ENCODE results near the gene CREBBP.

CREBBP gene

DNA sequence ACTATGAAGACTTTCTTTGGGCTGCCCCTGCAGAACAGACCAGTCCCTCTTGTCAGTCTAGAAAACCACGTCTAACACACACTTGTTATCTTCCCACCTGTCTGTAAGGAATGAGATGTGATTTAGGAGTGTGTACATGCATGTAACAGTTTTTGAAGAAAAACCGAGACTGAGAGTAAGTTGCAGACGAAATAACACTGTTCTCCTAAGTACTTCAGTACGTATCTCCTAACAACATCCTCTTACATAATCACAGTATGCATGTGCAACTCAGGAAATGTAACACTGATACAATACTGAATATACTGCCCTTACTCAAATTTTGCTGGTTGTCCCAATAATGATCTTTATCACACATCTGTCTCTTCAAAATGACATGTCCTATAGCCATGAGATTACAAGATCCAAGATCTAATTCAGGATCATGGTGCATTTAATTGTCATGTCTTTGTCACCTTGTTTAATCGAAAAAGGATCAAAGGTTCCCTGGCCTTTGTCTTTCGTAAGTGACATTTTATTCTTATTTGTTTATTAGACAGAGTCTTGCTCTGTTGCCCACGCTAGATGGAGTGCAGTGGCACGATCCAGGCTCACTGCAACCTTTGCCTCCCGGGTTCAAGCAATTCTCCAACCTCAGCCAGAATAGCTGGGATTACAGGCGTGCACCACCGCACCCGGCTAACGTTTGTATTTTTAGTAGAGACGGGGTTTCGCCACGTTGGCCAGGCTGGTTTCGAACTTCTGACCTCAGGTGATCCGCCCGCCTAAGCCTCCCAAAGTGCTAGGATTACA is 25.6 kb downstream of the CREBBP start:
- no peak for DNase-seq

DNA sequence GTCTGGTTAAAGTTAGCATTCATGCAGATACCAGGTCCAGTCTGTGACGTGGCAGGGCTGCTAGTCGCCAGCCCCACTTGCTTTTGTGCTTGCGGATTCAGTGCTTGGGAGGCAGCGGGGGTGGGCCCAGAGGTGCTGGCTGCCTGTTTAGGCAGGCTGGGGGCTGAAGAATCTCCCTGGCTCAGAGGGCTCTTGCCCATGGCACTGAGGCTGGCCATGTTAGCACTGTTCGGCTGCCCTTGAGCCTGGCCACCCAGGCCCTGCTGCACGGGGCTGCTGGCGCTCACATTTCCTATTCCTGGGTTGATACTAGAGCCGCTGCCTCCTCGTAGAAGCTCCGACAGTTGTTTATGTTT is 30.0 kb downstream of the CREBBP start:
- no peak for DNase-seq

DNA sequence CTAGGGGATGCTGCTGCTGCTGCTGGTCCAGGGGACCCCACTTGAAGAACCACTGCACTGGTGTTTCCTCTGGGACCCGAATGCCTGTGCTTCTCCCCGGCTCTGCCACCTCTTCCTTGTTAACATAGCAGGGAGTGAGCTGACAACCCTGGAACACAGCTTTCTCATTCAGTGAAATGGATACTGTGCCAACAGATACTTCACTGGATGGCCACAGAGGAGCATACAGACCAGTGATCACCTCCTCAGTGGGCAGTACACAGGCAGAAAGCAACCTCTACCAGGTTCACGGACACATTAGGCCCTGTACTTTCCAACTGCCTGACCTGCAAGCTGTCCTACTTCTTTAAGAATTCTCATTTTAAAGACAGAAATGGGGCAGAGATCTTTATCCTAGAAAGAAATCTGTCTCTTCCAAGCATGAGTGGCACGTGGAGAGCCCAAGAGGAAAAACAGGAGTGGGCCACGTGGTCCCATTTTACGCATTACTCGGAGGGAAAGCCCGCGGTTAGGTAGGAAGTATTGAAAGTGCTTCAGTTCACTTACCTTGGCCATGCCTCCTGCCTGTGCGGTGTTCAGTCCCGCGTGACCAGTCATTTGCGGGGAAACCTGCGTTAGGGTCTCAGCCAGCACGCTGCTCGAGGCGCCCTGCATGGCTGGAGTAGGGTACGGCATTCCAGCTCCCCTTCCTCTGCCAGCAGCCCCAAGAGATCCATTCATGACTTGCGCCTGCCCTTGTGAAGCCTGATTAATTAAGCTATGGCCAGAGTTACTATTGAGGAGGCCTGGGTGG is 30.6 kb downstream of the CREBBP start:
- DNase-seq, result no peak

DNA sequence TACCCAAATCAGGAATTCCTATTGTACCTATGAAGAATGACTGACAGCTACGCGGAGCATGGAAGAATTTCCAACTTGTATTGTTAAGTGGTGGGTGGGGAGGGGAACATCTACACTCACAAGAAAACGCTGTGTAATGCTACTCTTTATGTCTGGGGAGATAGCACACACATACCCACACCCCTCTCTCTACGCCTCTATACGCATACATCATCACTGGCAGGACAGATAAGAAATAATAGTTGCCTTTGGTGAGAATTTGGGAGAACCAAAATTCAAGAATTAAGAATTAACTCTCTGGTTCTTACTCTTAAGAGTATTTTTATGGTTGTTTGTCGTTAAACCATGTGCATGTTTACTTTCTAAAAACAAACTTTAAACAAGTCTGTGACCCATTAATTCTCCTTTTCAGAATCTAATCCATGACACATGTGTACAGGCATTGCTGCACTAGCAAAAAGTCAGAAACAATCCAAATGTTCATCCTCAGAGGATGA is 33.9 kb downstream of the CREBBP start:
- DNase-seq, result no peak

DNA sequence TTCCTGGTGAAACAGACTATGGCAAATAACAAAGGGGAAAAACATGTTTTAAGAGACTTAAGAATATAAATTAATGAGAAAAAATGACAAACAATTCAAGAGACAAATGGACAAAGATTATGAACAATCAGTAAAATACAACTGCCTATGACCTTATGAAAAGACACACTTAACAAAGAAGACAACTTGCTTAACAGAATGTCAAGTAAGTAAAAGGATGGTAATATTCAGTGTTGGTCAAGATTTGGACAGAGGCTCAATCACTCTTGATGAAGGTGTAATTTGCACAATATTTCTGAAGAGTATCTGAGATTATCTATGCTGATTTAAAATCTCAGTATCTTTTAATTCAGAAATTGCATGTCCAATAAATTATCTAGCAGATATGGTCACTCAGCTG is 34.4 kb downstream of the CREBBP start:
- DNase-seq, result no peak

DNA sequence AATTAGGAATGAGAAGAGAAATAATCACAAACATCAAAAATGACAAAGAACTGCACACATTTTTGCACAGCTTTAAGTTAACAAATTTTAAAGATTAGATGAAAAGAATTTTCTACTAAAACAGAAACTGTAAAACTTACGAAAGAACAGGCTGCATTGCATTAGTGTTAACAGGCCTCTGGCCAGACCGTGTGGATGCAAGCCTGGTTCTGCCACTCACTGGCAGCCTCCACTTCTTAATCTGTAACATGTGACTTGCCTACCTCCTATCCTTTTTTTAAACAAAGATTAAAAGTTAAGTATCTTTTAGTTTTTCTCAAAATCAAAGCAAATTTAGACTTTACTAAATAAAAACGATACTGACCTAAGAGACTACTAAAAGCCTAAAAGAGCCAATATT is 37.5 kb downstream of the CREBBP start:
- no peak for DNase-seq

DNA sequence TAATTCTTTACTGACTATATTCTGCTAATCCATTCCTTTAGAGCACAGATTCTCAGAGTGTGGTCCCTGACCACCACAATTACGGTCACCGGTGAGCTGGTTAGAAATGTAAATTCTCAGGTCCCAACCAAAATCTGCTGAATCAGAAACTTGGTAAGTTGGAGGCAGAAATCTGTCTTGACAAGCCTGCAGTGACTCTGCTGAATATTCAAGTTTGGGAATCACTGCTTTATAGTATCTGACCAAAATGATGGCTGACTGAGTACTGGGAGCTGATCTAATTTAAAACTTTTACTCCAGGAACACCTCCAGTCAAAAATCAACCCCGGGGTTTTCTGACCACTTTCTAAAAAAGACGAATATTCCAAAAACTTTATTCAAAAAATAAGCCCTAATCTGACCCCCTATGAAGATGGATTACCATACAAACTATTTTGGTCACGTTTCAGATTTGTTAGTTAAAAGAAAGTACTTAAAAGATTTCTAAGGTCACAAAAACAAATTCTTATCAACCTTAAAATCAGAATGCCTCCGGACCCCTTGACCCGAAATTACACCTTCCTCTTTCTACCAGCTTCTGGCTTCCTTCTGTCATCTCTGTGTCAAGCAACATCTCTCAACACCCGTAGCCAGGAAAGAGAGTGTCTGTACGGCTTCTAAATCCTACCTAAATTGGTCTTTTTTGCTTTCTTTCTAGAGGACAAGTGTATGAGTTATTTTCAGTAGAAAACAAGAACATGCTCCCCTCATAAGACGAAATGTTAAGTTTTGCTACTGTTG is 38.6 kb downstream of the CREBBP start:
- DNase-seq, result no peak

DNA sequence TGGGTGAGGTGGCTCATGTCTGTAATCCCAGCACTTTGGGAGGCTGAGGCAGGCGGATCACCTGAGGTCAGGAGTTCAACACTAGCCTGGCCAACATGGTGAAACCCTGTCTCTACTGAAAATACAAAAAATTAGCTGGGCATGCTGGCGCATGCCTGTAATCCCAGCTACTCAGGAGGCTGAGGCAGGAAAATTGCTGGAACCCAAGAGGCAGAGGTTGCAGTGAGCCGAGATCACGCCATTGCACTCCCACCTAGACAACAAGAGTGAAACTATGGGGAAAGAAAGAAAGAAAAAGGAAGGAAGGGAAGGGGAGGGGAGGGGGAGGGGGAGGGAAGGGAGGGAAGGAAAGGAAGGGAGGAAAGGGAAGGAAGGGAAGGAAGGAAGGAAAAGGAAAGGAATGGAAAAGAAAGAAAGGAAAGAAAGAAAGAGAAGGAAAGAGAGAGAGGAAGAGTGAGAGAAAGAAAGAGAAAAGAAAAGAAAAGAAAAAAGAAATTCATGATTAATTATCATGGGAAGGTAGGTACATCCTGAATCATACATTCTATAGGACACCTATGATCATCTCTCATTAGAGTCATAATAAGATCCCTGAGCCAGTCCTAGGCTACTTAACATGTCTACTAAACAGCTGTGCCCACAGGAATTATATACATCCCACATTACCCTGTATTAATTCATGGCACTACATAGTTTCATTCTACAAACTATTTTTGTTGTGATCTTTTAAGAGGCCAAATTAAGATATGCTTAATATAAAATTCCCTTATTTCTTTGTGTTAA is 40.9 kb downstream of the CREBBP start:
- DNase-seq, result no peak

DNA sequence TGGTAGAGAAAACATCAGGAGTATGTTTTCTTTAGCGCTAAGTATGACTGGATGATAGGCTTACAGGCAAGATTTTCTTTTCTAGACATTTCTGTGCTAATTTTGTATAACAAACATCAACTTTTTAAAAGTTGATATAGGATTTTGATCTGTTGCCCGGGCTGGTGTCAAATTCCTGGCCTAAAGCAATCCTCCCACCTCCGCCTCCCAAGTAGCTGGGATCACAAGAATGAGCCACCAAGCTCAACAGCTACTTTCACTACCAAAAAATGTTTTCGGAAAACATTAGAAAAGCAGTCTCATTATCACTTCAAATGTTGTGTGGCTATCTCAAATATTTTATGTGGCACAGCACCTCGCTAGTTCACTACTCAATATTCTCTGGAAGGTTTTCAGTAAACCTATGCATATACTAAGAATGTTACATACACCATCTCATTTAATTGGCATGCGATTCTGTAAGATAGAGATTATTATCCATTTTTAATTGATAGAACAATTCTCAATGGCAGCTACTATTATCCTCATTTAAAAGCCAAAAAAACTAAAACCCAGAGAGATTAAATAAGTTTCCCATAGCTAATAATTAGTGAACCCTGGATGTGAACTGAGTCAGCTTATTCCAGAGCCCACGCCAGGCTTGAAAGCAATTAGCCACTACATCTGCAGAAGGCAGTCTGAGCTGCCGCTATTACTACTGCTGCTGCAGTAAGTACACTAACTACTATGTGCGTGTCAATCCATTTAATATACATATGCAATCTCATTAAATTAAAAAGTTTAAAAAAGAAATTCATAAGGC is 41.7 kb downstream of the CREBBP start:
- no peak for DNase-seq

DNA sequence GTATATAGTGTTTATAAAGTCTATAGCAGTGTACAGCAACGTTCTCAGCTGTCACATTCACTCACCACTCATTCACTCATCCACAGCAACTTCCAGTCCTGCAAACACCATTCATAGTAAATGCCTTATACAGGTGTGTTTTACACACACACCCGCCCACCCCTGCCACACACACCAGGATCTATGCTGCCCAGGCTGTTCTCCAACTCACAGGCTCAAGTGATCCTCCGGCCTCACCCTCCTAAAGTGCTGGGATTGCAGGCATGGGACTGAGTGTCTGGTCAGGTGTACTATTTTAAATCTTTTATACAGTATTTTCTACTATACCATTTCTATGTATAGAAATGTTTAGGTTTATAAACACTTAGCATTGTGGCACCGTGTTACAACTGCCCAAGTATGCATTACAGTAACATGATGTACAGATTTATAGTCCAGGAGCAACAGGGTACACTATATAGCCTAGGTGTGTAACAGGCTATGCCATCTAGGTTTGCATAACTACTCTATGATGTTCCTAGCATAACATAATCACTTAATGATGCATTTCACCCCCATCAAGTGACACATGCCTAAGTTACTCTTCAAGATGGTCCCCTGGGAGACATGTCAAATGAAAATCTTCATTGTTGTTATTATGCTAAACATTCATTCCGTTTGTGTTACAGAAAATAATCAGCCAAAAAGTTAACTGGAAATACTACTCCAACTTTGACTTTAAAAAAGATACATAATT is 42.5 kb downstream of the CREBBP start:
- DNase-seq, result no peak

DNA sequence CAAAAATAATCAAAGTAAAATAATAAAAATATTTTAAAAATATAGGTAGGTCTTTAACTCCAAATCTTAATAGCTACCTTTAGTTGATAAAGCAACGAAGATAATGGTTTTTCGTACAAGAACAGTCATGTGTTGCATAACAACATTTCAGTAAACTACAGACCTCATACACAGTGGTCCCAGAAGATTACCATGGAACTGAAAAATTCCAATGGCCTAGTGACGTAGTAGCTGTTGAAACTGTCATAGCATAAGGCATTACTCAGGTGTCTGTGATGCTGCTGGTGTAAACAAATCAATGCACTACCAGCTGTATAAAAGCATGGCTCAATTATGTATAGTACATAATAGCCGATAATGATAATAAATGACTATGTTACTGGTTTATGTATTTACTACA is 43.9 kb downstream of the CREBBP start:
- DNase-seq, result no peak

DNA sequence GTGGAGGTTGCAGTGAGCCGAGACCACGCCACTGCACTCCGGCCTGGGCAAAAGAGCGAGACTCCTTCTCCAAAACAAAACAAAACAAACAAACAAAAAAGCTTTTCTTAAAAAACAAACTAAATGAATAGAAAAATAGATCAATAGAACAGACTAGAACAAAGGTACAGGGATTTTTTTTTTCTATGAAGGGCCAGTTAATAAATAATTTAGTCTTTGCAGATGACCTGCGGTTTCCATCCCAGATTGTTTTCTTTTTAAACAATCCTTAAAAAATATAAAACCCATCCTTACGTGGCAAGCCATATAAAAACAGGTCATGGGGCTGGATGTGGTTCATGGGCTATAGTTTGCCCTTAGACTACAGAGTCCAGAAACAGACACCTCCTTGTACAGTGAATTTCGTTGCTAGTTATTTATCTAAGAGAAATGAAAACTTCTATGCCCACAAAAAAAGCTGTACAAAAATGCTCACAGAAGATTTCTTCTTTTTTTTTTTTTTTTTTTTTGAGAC is 45.4 kb downstream of the CREBBP start:
- DNase-seq, result no peak

DNA sequence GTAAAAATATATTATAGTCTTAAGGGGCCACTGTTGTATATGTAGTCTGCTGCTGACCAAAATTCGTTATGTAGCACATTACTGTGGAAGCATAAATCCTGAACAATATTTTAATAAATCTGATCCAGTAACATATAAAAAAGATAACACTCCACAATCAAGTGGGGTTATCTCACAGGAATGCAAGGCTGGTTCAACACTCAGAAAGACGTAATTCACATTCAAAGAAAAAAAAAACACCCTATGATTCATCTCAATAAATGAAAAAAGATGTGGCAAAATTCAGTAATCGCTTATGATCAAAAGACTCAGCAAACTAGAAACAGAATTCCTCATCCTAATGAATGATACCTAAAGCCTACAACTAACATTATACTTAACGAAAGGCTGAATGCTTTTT is 47.8 kb downstream of the CREBBP start:
- no peak for DNase-seq

DNA sequence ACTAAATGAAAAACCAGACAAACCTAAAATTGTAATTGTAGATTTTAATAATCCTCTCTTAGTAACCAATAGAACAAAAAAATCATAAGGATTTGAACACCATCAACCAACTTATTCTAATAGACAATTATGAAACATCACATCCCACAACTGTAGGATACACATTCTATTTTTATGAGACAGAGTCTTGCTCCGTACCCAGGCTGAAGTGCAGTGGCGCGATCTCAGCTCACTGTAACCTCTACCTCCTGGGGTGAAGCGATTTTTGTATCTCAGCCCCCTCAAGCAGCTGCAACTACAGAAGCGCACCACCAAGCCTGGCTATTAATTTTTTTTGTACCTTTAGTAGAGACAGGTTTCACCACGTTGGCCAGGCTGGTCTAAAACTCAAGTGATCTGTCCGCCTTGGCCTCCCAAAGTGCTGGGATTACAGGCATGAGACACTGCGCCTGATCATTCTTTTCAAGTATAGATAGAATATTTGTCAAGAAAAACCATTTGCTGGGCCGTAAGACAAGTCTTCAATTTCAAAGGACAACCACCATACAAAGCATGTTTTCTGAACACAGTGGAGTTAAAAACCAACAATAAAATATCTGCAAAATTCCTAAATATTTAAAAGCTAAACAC is 49.8 kb downstream of the CREBBP start:
- no peak for DNase-seq

DNA sequence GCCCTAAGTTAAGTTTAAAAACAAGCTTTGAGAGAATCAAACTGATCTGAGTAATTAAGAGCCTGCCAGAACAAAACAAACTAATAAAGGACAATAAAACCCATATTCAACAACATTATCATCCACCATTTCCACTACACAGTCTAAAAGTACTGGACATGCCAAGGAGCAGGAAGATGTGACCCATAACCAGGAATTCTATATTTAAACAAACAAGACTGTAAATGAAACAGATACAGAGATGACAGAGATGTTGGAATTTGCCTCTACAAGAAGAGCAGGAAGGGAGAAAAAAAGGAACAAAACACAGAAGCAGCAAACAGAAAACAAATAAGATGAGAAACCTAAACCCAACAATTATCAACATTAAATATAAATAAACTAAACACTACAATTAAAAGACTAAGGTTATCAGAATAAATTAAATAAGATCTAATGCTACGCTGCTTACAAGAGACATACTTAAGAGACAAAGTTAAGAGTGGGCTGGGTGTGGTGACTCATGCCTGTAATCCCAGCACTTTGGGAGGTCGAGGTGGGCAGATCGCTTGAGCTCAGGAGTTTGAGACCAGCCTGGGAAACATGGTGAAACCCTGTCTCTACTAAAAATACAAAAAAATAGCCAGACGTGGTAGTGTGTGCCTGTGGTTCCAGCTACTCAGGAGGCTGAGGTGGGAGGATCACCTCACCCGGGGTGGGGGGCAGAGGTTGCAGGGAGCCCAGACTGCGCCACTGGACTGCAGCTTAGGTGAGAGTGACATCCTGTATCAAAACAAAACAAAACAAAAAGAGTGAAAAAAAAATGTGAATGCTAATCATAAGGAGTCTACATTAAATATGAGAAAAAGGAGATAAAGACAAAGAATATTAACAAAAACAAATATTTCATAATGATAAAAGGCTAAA is 50.6 kb downstream of the CREBBP start:
- no peak for DNase-seq

DNA sequence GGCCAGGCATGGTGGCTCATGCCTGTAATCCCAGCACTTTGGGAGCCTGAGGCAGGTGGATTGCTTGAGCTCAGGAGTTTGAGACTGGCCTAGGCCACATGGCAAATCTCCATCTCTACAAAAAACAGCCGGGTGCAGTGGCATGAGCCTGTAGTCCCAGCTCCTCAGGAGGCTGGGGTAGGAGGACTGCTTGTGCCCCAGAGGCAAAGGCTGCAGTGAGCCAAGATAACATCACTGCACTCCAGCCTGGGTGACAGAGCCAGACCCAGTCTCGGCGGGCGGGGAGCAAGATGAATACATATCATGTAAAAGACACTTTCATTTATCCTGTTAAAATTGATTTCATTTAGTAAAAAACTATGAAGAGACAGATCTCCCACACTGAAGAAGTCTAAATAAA is 54.6 kb downstream of the CREBBP start:
- DNase-seq, result no peak

DNA sequence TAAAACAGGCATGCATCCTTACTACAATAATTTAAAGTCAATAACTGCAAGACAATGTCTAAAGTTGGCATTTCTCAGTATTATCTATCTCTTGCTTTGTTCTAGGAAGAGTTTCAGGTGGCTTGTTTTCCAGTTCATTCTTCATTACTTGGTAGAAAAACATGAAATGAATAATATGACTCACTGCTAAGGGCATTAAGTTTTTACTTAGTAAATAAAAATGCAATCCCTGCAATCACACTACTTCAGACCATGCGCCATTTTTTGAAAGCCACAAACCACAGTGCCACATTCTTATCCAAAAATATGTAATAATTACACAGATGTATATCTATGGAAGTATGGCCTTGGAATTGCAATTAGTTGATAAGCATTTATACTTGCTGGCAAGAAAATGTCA is 55.4 kb downstream of the CREBBP start:
- no peak for DNase-seq

DNA sequence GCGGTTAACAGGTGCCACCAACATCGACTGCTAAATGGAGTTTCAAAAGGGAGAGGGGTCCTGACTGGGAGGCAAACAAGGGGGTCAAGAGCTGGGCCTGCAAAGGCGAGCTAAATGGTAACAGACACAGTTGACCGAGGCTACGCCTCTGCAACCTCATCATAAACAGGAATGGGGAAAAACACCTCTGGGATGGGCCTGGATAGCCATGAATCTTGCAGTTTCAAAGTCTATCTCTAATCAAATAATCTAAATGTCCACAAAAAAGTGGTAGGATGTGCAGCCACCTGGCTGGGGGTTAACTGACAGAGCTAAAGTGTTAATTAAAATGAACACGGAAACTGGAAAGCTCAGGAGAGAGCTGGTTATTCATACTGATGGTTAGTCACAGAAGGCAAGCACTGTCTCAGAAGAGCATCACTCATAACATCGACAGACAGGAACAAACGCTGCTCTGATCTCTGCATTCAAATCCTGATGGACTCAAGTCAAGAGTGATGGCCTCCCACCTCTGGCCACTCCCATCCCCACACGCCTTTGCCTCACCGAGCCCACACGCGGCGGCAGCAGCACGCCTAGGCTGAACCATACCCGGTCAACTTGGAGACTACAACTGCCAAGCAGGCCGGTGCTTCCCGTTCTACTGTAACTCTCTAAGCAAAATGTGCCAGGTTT is 56.3 kb downstream of the CREBBP start:
- DNase-seq, result no peak

DNA sequence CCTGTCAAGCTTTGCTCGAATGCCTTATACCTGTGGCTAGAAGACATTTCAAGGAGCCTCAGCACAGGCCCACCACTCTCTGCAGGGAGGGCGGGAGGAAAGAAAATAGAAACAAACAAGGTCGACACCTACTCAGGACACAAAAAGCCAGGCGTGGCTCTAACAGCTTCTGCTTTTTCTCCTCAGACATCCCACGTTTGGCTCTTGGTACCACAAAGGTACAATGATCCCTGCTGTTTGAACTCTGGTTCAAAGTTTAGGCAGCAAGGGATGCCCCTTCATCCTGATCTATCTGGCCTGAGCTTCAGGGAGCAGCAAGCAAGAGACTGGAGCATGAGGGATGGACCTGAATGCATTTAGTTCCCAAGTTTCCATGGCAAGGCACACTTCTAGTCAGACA is 57.1 kb downstream of the CREBBP start:
- DNase-seq, result no peak
